NCI-H446 (cell line): ENCODE measurements around the gene SPACA9.
A peak's percentile ranks its signal among the peaks of the same experiment; 100 is the strongest.

Experiments used
- DNase-seq, 2 experiments: peaks; one replicate each; lab custom pipeline; 2025; lab: John Stamatoyannopoulos, UW

The SPACA9 gene

GRCh38 chr9:132878695-132879456, at the start of gene SPACA9:
Gene SPACA9 (plus strand): TSS chr9:132878898. CDS start chr9:132883948, 5,050 bp downstream.
- DNase-seq, result peak in 1 of 2 experiments; percentile 2

DNA sequence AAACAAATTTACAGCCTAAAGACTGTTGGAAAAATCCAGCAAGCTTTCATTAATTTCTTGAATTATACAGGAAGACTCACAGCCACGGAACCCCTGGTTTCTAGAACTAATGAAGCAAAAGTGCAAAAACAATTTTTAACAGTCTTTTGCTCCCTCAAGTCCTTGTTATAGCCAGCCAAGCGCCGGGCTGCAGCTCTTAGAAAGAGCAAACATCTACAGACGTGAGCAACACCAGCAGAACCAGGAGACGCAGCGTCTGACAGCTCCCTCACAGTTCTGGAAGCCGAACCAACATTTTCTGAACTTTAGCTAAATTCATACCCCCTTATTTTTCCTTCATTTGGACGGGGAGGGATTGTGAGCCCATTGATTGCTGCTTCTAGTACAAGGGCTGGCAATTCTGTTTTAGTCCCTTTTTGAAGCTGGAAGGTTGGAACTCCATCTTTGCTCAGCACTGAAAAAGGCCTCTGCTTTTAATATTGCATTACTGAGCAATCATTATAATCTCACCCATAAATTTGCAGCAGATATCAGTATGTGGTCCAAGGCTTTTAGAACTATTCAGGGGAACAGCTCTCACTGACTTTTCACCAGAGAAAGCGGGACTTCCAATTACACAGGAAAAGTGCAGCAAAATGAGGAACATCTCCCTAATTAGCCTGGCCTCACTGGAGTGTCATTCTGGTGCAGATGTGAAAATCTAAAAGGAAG, 46.4 kb upstream of the SPACA9 start:
- DNase-seq, result no peak

DNA sequence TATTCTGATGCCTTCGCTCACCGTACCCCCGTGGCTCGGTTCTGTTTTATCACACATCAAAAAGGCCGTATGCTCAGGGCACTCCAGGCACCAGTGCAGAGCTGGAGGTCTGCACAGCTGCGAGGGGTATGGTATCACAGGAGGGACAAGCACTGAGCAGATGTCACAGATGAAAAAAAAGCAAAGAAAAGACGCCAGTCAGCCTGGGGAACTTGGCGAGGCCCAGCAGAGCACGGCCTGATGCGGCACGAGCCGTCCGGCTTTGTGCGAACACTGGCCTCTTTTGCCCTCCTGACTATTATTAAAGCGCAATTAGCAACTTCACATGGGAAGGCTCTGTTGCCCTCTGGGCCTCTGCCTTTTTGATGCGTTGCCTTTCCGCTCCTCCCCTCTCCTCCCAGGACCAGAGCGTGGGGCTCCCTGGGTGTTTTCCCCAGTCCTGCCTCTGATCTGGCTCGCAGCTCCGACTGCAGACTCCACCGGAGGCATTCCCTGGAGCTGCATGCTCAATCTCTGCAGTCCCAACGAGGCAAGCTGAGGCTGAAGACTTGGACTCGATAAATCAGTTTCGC, 45.1 kb upstream of the SPACA9 start:
- no peak for DNase-seq

GRCh38 chr9:132834343-132834742, 44.4 kb upstream of the SPACA9 start:
- no peak for DNase-seq

DNA sequence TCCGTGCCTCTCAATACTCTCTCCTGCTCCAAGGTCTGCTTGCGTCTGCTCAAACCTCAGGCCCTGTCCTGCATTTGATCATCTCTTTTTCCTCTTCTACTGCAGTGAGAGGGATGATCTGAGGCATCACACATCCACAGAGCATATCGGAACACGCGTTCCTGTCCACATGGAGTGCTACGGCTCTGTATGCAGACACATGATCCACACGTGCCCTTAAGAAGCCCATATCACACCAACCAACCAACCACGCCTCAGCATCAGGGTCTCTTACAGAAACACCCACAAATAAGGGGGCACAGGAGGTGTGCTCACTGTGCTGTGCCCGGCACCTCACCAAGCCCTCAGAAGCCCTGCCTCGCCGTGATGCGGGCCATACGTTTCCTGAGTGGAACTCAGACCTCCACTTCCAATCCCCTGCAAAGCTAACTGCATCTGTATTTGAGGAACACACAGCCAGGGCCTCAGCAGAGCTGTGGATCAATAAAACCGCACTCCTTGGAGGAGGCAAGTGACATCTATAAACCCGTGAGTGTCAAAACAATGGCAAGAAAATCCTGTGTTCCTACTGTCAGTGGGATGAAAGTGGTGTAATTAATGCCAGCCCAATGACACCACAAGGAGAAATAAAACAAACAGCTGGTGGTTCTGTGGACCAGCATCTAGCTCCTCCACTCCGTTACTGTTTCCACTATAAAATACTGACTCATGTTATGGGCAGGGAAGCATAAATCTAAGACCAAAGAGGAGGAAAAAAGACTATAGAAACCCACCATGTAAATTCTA, 41.0 kb upstream of the SPACA9 start:
- no peak for DNase-seq

DNA sequence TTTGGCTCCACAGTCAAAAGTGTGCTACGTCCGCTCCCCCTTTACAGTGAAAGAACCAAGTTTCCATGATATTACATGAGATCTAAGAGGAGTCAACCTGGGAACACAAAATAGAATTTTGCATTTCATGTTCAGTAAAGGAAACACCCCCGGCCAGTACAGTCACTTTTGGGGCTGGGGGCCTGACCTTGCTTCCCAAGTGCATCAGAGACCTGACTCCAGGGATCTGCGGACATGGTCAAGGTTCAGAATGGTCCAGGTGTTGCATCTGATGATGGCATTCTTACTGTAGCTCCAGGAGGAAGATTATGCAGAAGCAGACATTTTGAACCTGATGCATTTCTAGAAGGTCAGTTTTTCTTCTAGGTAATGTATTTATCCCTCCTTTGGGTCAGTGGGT, 40.4 kb upstream of the SPACA9 start:
- no peak for DNase-seq

DNA sequence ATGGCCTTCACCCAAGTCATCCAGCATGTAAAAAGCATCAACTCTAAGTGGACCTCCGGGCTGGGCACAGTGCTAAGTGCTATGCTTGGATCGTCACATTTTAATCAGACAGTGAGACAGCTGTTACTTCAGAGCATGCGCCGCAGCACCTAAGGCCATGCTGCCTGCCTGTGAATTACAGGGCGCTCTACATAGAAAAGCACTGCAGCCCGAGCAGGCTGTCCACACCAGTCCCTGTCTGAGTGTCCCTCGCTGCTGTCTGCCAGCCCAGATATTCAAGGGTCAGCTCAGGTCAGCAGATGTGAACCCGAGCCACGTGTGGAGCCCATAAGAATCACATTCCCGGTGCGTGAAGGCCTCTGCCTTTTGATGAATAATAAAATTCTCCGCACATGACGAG, 37.7 kb upstream of the SPACA9 start:
- DNase-seq, result no peak

DNA sequence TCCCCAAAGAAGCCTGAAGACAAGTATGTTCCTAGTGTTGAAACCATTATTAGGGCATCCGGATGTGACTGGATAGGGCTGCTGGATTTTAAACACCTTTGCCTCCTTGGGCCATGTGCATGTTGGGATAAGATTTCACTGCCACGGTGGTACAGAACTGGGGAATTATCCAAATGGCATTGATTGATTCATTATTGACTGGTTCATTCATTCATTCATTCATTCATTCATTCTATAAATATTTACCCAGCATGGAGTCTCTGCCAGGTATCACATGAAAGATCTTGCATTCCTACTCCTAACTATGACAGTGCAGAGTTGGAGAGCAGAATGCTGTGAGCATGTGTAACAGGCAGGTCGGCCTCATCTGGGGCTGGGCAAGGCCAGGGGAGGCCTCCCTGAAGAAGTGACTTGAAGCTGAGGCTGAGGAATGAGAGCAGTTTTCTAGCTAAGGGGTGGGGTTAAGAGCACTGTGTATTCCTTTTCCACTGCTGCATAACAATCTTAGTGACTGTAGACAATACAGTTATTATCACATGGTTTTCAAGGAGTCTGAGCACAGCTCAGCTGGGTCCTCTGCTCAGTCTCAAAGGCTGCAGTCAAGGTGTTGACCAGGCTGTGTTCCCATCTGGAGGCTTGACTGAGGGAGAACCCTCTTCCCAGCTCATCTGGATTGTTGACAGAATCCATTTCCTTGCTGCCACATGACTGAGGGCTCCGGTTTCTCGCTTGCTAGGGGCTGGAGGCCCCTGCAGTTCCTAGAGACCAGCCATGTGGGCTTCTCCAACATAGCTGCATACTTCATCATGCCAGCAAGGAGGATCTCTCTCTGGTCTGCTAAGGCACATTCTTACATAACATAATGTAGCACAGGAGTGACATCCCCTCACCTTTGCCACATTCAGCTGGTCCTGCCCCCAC, 36.3 kb upstream of the SPACA9 start:
- no peak for DNase-seq

DNA sequence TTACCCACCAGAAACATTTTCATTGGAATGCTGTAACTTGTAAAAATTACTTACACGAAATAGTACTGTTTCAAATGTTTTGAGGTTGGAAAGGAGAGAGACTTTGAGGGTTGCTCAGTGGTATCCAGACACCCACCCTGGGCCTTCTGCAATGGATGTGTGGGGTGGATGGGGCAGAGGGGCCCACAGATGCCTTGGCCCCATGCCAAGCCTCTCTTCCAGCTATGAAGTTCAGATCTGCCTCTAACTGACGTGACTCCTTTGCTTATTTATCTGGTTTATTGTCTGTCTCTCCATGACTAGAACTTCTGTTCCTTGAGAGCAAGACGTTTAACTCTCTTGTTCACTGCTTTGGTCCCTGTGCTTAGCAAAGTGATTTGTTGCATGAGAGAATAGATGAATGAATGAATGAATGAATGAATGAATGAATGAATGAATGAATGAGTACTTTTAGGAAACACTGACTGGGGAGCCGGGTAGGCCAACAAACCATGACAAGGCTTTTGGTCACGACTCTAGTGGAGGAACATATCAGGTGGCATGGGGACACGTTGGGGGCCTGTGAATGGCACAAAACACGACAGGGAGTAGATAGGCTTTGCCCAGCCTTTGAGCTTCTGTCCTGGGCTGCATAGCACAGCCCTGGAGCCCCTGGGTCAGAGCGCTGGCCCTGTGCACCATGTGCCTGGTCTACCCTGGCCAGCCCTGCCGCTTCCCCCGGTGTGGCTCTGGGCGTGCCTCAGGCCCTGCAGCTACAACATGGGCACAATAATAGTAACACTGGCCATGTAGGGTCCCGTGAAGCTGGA, 32.4 kb upstream of the SPACA9 start:
- no peak for DNase-seq

- DNase-seq, result no peak
These were observed 31.7 kb upstream of the SPACA9 start for GRCh38 chr9:132846918-132847515.

DNA sequence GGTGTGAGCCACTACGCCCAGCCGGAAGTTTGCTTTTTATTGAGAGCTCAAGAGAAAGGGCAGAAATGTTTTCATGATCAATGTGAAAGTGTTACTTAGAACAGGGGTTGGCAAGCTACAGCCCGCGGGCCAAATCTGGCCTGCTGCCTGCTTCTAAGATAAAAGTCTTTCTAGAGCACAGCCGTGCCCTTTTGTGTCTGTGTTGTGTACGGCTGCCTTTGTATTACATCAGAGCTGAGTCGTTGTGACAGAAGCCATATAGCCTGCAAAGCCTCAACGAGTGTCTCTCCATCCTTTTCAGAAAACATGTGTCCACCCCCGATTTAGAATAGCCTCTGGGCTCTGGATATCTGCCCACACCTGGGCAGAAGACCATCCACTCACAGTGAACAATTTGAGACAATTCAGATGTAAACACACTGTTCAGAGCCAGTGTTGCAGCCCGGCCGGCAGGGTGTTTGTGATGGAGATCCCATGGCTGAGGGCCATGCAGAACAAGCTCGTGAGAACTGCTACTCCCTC, 29.5 kb upstream of the SPACA9 start:
- no peak for DNase-seq

DNA sequence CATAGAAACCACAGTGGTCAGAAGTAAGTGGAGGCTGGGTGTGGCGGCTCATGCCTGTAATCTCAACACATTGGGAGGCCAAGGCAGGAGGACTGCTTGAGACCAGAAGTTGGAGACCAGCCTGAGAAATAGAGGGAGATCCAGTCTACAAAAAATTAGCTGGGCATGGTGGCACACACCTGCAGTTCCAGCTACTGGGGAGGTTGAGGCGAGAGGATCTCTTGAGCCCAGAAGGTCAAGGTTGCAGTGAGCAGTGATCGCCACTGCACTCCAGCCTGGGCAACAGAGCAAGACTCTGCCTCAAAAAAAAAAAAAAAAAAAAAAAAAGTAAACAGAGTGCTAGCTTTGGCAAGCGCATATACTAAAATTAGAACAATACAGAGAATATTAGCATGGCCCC, 25.2 kb upstream of the SPACA9 start:
- DNase-seq, result no peak

DNA sequence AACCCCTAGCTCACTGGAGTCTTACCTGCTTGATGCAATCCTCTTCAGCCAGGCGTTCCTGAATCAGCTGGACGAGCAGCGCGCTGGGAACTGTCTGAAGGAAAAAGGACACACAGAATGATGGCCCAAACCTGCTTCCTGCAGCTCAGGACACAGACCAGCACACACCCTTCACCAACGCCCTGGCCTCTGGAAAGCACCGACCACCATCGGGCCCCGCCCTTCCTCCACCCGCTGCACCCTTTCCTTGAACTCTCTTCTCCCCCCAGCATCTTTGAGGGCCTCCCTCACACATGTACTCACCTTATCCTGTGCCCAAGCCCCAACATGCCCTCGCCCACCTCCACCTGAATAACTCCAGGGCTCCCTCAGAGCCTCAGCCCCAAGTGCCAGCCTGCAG, 23.9 kb upstream of the SPACA9 start:
- DNase-seq, result no peak

GRCh38 chr9:132855904-132856303, 22.8 kb upstream of the SPACA9 start:
- no peak for DNase-seq

DNA sequence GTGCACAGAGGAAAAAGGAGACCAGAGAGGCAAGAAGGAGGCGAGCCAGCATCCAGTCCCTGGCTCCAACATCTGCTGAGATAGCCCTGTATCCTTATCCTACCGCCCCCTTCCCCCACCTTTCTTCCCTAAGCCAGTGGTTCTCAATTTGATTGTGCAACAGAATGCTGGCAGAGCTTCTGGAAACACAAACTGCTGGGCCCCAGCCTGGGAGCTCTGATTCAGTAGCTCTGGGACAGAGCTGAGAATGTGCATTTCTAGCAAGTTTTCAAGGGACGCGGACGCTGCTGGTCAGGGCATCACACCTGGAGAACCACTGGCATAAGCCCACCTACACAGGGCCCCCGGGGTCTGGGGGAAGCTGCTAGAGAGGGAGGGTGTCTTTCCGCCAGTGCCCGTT, 21.7 kb upstream of the SPACA9 start:
- DNase-seq, result no peak

- DNase-seq, result no peak
These were observed 20.9 kb upstream of the SPACA9 start for GRCh38 chr9:132857616-132858342.

GRCh38 chr9:132858751-132859150, 19.9 kb upstream of the SPACA9 start:
- no peak for DNase-seq

DNA sequence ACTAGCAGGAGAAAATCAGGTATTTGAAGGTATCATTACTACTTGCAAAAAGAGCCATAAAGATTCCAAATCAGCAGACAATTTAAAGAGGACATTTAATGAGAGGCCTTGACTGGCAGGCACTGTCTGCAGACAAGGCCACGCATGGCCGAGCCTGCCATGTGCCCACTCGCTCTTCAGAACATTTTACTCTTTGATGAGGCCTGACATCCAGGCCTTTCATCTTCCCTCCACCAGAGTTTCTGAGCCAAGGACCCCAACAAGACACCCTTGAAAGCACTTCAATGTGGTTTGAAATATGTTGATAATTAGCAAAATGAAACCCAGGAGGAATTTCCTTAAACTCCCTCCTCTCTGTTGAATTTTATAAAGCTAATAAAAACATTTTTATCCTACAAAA, 17.0 kb upstream of the SPACA9 start:
- DNase-seq, result no peak

DNA sequence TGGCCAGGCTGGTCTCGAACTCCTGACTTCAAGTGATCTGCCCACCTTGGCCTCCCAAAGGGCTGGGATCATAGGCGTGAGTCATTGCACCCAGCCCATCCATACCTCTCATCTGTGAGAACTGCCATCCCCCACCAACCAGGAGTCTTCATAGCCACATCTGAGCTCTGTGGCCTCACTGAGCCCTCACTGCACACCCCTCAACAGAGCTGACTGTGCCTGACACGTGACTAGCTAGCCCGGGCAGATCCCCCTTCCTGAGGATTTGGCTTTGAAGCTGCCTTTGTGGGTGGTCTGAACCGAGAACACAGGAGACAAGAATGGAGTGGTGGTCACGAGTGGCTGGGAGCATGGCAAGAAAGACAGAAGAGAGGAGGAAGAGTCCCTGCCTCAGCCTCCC, 16.2 kb upstream of the SPACA9 start:
- DNase-seq, result no peak
